ENCODE measurements around the gene ITPK1.

DNA sequence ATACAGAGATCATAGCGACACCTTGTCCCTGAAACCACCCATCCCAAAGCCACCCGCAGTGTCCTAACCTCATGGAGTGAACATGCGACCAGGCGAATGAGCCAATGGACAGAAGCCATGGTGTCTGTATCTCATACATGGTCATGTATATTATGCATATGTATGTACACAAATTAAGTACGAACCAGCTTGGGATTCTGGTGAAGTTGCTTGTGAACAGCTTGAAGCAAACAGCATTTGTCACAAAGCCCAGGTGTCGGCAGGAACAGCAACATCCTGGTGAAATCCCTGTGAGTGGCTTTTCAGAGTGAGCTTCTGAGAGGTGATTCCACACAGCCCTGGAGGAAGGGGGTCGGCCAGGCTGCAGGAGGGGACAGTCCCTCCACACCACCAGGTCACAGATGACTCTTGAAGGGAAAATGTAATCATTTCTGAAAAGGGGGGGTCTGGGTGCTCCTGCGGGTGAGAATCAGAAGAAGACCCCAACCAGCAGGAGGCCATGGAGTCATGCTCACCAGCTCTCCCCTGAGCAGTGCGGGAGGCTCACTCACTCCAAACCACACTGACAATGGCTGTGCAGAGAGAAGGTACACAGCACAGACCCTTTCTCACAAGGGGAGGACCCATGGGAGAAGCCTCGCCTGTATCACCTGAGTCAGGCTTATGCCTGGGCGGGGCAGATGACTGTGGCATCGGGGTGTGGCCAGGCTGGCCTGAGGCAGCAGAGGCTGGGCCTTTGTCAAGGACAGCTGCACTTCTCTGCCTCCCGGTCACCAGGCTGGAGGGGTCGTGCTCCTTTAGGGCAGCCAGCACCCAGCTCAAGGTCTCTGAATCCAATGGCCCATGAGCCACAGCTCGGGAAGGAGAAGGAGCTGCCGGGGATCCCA is 178.4 kb downstream of the ITPK1 start:
- TF ChIP-seq, protein P1, sequence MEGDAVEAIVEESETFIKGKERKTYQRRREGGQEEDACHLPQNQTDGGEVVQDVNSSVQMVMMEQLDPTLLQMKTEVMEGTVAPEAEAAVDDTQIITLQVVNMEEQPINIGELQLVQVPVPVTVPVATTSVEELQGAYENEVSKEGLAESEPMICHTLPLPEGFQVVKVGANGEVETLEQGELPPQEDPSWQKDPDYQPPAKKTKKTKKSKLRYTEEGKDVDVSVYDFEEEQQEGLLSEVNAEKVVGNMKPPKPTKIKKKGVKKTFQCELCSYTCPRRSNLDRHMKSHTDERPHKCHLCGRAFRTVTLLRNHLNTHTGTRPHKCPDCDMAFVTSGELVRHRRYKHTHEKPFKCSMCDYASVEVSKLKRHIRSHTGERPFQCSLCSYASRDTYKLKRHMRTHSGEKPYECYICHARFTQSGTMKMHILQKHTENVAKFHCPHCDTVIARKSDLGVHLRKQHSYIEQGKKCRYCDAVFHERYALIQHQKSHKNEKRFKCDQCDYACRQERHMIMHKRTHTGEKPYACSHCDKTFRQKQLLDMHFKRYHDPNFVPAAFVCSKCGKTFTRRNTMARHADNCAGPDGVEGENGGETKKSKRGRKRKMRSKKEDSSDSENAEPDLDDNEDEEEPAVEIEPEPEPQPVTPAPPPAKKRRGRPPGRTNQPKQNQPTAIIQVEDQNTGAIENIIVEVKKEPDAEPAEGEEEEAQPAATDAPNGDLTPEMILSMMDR (IDR thresholded peaks at IDR 0.05), result no peak
- TF ChIP-seq POLR2A (IDR thresholded peaks at IDR 0.05; ENCODE audit: low read depth) (no peak), POLR2AphosphoS5 (IDR thresholded peaks at IDR 0.05) (no peak), EP300 (IDR thresholded peaks at IDR 0.05) (no peak)

Data from esophagus muscularis mucosa (tissue), 4 donors.